ENCODE data around the gene CDC34. TPM values are rescaled to one million over a fixed set of nuclear protein-coding genes. Genes with fewer than 3 reads are reported as not detected.
A peak's percentile ranks its signal among the peaks of the same experiment; 100 is the strongest.

Gene CDC34
- total and polyA plus RNA-seq, 2 of the 8 experiments (the other 6 are each of a cell fraction or from before 2014, with no cell fraction given): 95.9 to 129 TPM

- Histone ChIP-seq H3K79me1 (ENCODE audit: low read depth, low read length) (no peaks in the 10 kb centered on the region; the same call in 1 of the 2 replicates), H4K5ac (ENCODE audit: insufficient read length, low read depth, low read length) (no peak overlapping the region), H3K27ac (ENCODE audit: low read depth, low read length) (no peak overlapping the region), H3K27me3 (replicated peaks in 1 of 4; ENCODE audit: control insufficient read depth in 3 of 4, extremely low read depth in 1 of 4, insufficient read depth in 3 of 4, low read length in 3 of 4) (no peaks in the 10 kb centered on the region; a peak in 1 of 7 replicates), H3K4me3 (ENCODE audit: extremely low read depth in 1 of 4, insufficient read depth in 2 of 4, low read depth in 3 of 4, low read length in 4 of 4) (no peak overlapping the region), H2AK5ac (ENCODE audit: low read depth, low read length) (peak overlapping the region; percentile 90; the same call in 1 of the 2 replicates), H4K8ac (ENCODE audit: extremely low read depth, insufficient read depth, low read length) (no peak overlapping the region), H3K36me3 (ENCODE audit: control insufficient read depth in 2 of 4, insufficient read depth in 4 of 4, low read length in 3 of 4) (no peaks in the 10 kb centered on the region), H3K18ac (ENCODE audit: extremely low read depth, low read length) (no peak overlapping the region), H3K14ac (ENCODE audit: insufficient read length) (no peak overlapping the region), H2BK20ac (ENCODE audit: low read length) (no peak overlapping the region), H3K4me2 (ENCODE audit: insufficient read depth in 1 of 2, low read depth in 2 of 2, low read length in 2 of 2) (0 out of 4 replicates have a peak overlapping the region, but pooled peaks of 1 of the 2 experiments have one; percentile 12), H3K4ac (replicated peaks; ENCODE audit: insufficient read length, low read depth, low read length) (no peak overlapping the region), H3K9ac (replicated peaks in 1 of 4; ENCODE audit: extremely low read depth in 1 of 4, low read depth in 3 of 4, low read length in 3 of 4) (no peak overlapping the region), H2BK120ac (replicated peaks; ENCODE audit: low read depth, low read length) (no peak overlapping the region), H3K23me2 (ENCODE audit: low read depth, low read length) (peaks cover 13% of the 10 kb centered on the region; the same call in 1 of the 2 replicates), H4K91ac (replicated peaks; ENCODE audit: insufficient read length, low read length) (peak overlapping the region; percentile 90), H3K56ac (replicated peaks; ENCODE audit: insufficient read length, low read depth, low read length) (no peak overlapping the region), H3K79me2 (ENCODE audit: control insufficient read depth in 1 of 2, insufficient read depth in 2 of 2, low read length in 2 of 2) (no peaks in the 10 kb centered on the region), H2BK5ac (ENCODE audit: low read depth, low read length) (0 out of 2 replicates have a peak overlapping the region, but pooled peaks have one; percentile 18), H3K9me3 (ENCODE audit: insufficient read depth in 2 of 2, low read depth in 1 of 2, low read length in 1 of 2) (peaks cover 0 to 9% of the 10 kb centered on the region in 2 experiments; a peak in 2 of 4 replicates), H2BK12ac (ENCODE audit: low read depth, low read length) (peak overlapping the region; percentile 92; the same call in 1 of the 2 replicates), H4K20me1 (replicated peaks in 1 of 2; ENCODE audit: control insufficient read depth in 1 of 2, insufficient read depth in 2 of 2, low read length in 2 of 2) (peaks cover 0 to 2% of the 10 kb centered on the region in 2 experiments), H3K23ac (ENCODE audit: insufficient read length) (no peak overlapping the region), H3K4me1 (replicated peaks in 1 of 4; ENCODE audit: control insufficient read depth in 3 of 4, insufficient read depth in 4 of 4, low read length in 3 of 4) (peaks cover 0 to 13% (median 10%) of the 10 kb centered on the region in 4 experiments; a peak in 6 of 7 replicates), H2AFZ (ENCODE audit: low read length) (no peak overlapping the region), H2BK15ac (ENCODE audit: low read length) (0 out of 2 replicates have a peak overlapping the region, but pooled peaks have one; percentile 66)
- DNase-seq (ENCODE audit: low read depth in 1 of 2, low spot score in 2 of 2) (no peak), FAIRE-seq (no peak)
- WGBS, 2 experiments (ENCODE audit: extremely low coverage in 1 of 2, insufficient coverage in 1 of 2, insufficient read length in 1 of 2, insufficient replicate concordance in 2 of 2, low coverage in 1 of 2, low lambda C conversion rate in 2 of 2, missing lambda C conversion rate in 1 of 2): 86% methylated on average over 20 of the region's 22 CpGs; no CpG with 5 or more reads in 1 of the 2 experiments
- CTCF ChIA-PET (ENCODE audit: partially characterized antibody): interaction anchor here (0.8 to 5.8 kb wide), 8 partner anchors 9 to 101 kb away, joined by 3 to 23 read pairs (median 6); no protein-coding TSS in a partner anchor
- POLR2A ChIA-PET (ENCODE audit: partially characterized antibody): interaction anchor here (0.9 to 2.1 kb wide), 4 partner anchors 8 to 140 kb away, joined by 3 to 6 read pairs (median 5); partner anchors contain the start of gene MIER2
- TF ChIP-seq CBX8 (IDR thresholded peaks at IDR 0.05; ENCODE audit: borderline replicate concordance, low read depth, low read length): no peak
- TF ChIP-seq POLR2A (IDR thresholded peaks at IDR 0.05; ENCODE audit: control extremely low read depth in 1 of 2, low read depth in 2 of 2, low read length in 2 of 2): no peak
- TF ChIP-seq EZH2 (IDR thresholded peaks at IDR 0.05; ENCODE audit: low read depth, low read length, severe bottlenecking): no peak
- no peak for TF ChIP-seq CHD2 (IDR thresholded peaks at IDR 0.05; ENCODE audit: low read length)
- no peak for TF ChIP-seq POU5F1 (IDR thresholded peaks at IDR 0.05; ENCODE audit: low read depth, low read length)
- TF ChIP-seq RFX5 (IDR thresholded peaks at IDR 0.05; ENCODE audit: borderline replicate concordance, low read depth, low read length): no peak
- no peak for TF ChIP-seq KDM4A (IDR thresholded peaks at IDR 0.05; ENCODE audit: low read depth, low read length, severe bottlenecking)
- no peak for TF ChIP-seq FOSL1 (IDR thresholded peaks at IDR 0.05; ENCODE audit: insufficient read depth, low read depth, low read length)
- no peak for TF ChIP-seq NRF1 (IDR thresholded peaks at IDR 0.05; ENCODE audit: low read depth, low read length)
- TF ChIP-seq JUN (IDR thresholded peaks at IDR 0.05; ENCODE audit: low read depth, low read length): no peak
- no peak for TF ChIP-seq EP300 (IDR thresholded peaks at IDR 0.05; ENCODE audit: borderline replicate concordance in 1 of 2, low read depth in 2 of 2, low read length in 2 of 2)
- TF ChIP-seq KDM5A (IDR thresholded peaks at IDR 0.05; ENCODE audit: low read length): no peak
Observed at GRCh38 chr19:485077-485476, 46.5 kb upstream of the CDC34 start.

Measured in H1 (cell line).